ENCODE results near the gene CAPN10. TPM values are rescaled to one million over a fixed set of nuclear protein-coding genes. Genes with fewer than 3 reads are reported as not detected.
A peak's percentile ranks its signal among the peaks of the same experiment; 100 is the strongest.

Gene CAPN10
- total RNA-seq, 1 donor from 2014 or later: 34.4 TPM

- DNase-seq (ENCODE audit: low spot score): peak; percentile 35
These were observed 22.5 kb upstream of the CAPN10 start for GRCh38 chr2:240563951-240564560.

DNA sequence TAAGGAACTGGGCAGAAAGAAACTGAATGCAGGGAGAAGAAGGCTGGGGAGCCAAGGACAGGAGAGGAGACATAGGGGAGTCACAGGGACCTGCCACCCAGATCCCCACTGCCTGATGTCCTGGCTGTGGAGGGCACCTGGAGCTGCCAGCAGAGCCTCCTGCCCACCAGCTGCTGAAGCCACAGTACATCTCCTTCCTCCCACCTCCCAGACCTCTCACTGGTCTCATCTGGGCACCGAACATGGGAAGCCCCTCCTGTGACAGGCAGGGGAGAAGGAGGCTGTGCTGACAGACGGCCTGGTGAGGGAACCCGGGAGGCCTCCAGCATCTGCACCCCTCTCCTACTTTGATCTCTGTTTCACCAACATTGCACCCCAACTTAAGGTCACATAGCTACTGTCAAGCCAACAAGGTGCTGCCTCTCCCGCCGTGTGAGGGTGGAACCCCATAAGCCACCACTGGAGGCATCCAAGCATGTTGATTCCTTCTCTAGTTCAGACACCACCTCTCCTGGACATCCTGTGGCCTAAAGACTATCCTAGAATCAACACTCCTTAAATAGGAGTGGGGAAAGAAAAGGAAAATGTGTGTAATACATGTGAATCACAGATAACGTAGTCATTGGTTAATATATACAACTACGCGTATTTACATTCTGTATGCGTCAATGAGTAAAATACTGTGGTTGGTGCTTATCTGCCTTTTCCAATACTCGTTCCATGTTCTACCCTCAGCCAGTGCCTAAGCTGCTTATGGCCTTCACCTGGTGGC, 21.8 kb upstream of the CAPN10 start:
- DNase-seq (ENCODE audit: low spot score): peak; percentile 42

- DNase-seq (ENCODE audit: low spot score): peak; percentile 92
These were observed 21.0 kb upstream of the CAPN10 start for GRCh38 chr2:240565333-240566202.

- DNase-seq (ENCODE audit: low spot score): peak; percentile 94
These were observed 20.1 kb upstream of the CAPN10 start for GRCh38 chr2:240566203-240567136.

DNA sequence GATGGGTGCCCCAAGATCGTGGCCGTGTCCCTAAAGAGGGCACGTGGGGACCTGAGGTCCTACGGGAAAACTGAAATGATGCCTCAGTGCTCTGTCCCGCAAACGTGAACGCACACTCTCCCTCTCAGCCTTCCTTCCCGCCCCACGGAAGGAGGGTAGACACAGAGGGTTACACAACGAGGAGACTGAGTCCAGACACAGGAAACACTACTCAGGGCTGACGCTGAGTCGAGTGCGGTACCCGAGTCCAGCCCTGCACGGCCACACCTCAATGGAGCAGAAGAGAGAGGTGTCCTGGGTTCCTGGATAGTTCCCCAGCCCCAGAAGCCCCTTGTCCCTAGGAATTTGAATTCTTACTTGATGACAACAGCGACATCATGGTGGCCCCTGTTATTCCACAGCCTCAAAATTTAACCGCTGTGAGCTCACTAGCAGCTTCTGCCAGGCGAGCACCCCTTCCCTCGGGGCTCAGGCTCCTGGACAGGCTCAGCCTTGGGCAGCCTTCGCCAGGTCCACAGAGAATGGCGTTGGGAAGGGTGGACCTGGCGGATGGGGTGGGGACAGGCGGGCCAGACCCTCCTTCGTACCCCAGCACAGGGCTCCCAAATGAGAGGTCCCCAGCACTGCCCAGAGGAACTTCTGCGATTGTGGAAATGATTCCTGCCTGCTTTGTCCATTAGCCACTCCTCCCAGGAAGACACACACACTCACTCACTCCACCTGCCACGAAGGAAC, 19.2 kb upstream of the CAPN10 start:
- DNase-seq (ENCODE audit: low spot score): no peak

- DNase-seq (ENCODE audit: low spot score): peak; percentile 54
These were observed 18.5 kb upstream of the CAPN10 start, which contains the start of gene RNPEPL1 for GRCh38 chr2:240567872-240568677. Gene RNPEPL1, plus strand, starts transcription at chr2:240568484. Its CDS starts 103 bp downstream, at chr2:240568587.

- peak; percentile 58 for DNase-seq (ENCODE audit: low spot score)
These were observed 17.6 kb upstream of the CAPN10 start for GRCh38 chr2:240568678-240569522.

DNA sequence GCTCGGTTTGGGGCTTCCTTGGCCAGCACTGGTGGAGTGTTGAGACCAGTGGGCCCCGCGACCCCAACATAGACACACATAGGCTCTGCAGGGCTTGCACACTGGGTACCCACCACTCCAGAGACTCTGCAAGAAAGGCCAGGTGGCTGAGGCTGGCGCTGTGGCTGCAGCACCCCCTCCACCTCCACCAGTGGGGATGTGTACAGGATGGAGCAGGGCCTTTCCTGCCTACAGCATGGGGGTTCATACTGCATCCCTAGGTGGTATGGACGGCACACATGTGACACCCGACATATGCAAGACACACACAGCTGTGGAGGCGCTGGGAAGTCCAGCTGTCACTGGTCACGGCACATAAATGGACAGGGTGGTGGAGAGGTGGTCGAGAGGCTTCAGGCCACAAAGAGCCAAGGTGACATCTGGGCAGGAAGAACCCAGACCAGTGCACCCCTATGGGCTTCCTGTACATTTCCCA, 17.0 kb upstream of the CAPN10 start:
- DNase-seq (ENCODE audit: low spot score): peak; percentile 51

DNA sequence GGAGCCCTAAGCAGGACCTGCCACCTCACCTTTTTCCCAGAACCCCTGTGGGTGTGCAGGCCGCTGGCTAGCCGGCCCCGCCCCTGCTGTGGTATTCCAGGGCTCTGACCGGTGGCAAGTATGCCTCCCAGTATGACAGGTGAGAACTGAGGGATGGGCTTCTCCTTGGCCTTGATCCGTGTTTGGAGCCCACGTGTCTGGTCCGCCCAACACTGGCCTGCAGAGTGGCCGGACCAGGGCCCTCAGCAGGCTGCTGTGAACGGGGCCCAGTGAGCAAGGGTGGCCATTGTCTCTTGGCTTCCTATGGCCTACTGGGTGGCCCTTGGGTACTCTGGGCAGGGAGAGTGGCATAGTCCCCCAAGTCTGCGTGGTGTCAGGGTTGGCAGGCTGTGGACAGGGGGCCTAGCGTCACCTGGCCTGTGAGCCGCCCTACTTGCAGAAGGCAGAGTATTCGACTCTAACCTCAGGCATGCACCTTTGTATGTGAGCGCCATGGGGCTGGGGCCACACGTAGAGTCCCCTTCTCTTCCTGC, 16.5 kb upstream of the CAPN10 start:
- peak; percentile 46 for DNase-seq (ENCODE audit: low spot score)

DNA sequence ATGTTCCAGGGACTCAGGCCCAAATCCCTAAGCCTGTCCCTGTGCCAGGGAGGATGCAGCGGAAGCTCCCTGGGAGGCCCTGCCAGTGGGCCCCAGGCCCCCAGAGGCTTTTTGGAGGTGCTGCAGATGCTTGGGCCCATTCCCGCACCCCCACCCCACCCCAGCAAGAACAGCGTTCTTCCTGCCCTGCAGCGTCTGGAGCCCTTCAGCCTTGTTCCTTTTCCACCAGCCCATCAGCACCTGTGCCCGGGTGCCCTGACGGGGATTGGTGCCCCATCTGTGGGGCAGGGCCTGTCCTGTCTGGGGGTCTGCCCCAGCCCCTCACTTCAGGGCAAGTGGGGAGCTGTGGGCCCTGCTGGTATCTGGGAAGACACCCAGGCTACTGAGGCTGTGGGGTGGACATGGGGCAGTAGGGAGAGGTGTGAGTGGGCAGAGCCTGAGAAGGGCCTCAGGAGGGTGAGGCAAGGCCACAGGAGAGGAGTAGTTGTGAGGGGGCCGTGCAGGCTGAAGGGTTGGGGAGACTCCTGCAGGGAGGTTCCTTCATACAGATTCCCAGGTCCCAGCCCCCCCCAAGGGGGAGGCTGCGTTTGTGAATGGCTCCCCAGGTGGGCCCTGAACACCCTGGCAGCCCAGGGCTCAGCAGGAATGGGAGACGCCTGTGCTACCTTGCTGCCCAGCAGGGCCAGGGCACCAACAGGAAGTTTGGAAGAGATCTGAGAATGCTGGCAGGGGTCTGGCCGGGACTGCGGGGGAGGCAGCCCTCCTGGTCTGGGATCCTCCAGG, 15.8 kb upstream of the CAPN10 start:
- peak; percentile 41 for DNase-seq (ENCODE audit: low spot score)

- DNase-seq (ENCODE audit: low spot score): no peak
These were observed 15.1 kb upstream of the CAPN10 start for GRCh38 chr2:240571314-240571973.

DNA sequence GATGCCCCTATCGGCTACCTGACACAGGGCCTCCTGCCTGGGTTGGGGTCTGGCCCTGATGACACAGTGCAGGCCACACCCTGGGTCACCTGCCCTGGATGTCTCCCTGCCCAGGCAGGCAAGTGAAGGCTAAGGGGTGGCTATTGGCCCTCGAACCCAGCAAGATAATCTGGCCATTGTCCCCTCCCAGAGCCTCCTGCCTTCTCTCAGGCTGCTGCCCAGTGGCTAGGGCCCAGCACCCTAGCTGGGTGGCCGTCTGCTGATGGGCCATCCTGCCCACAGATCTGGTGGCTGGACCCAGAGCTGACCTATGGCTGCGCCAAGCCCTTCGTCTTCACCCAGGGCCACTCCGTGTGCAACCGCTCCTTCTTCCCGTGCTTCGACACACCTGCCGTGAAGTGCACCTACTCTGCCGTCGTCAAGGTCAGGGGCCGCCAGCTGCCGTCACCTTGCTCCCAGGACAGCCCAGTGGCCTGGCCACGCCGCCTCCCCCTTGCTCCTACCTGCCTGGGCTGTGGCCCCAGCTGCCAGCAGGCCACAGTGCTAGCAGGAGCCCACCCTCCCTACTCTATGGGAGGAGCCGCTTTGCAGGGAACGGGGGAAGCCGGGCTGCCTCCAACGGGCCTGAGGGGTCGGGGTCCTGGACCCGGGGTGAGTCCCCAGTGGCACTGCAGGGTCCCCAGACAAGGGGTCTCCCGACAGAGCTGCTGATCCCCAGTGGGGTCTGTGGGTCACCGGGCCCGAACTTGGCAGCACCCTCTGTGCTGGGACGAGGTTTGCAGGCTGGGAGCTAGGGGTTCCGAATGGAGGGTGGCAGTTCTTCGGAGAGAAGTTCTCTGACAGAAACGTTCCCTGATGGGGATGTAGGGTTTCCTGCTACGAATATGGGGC, 14.1 kb upstream of the CAPN10 start:
- no peak for DNase-seq (ENCODE audit: low spot score)

- DNase-seq (ENCODE audit: low spot score): no peak
These were observed 13.4 kb upstream of the CAPN10 start for GRCh38 chr2:240573071-240573515.

GRCh38 chr2:240573516-240574385, 12.8 kb upstream of the CAPN10 start:
- no peak for DNase-seq (ENCODE audit: low spot score)

Measured in ureter (tissue), 1 donor.